Fibroblast of lung (primary cell): ENCODE measurements around the gene KCNG3. TPM values are rescaled to one million over a fixed set of nuclear protein-coding genes. Genes with fewer than 3 reads are reported as not detected.
A peak's percentile ranks its signal among the peaks of the same experiment; 100 is the strongest.

Experiments
- DNase-seq, 2 donors: peaks; one replicate each; pipeline versions ENCODE4 v3.0.0 to v3.0.0-alpha.2; 2010; ENCODE audit warnings: low read depth in 2 of 2
- H2AFZ ChIP-seq: 2 replicates; pipeline ENCODE4 v1.5.1; 2012; ENCODE audit warnings: low read length, control low read depth, inconsistent platforms
- H3K27ac ChIP-seq: 2 replicates; pipeline ENCODE4 v1.5.1; 2011; ENCODE audit warnings: low read length, control low read depth; ENCODE audit not compliant: insufficient read depth
- H3K27me3 ChIP-seq: 2 replicates; pipeline ENCODE4 v1.5.1; 2011; ENCODE audit warnings: mild to moderate bottlenecking, low read length; ENCODE audit not compliant: control insufficient read depth, insufficient read depth
- H3K36me3 ChIP-seq: 2 replicates; pipeline ENCODE4 v1.5.1; 2011; ENCODE audit warnings: low read length; ENCODE audit not compliant: control insufficient read depth, insufficient read depth
- H3K4me1 ChIP-seq: 2 replicates; pipeline ENCODE4 v1.5.1; 2011; ENCODE audit warnings: low read length; ENCODE audit not compliant: control insufficient read depth, insufficient read depth; ENCODE audit errors: extremely low read depth
- H3K4me2 ChIP-seq: 2 replicates; pipeline ENCODE4 v1.5.1; 2011; ENCODE audit warnings: low read length, control low read depth; ENCODE audit not compliant: insufficient read depth; ENCODE audit errors: extremely low read depth
- H3K4me3 ChIP-seq, 4 experiments: fragments of 200-600 bp in 1 of 4; sonication (generic) in 1 of 4; replicated peaks in 1 of 4; 2 replicates each; pipeline ENCODE4 v1.5.1; 2011 to 2016; ENCODE audit warnings: low read length in 4 of 4, low read depth in 3 of 4, mild to moderate bottlenecking in 3 of 4, control low read depth in 2 of 4, inconsistent platforms in 1 of 4, mixed read lengths in 1 of 4; ENCODE audit not compliant: insufficient read depth in 1 of 4; ENCODE audit errors: control extremely low read depth in 1 of 4
- H3K79me2 ChIP-seq: 2 replicates; pipeline ENCODE4 v1.5.1; 2012; ENCODE audit warnings: mild to moderate bottlenecking, low read length, inconsistent platforms; ENCODE audit not compliant: control insufficient read depth, insufficient read depth
- H3K9ac ChIP-seq: 2 replicates; pipeline ENCODE4 v1.5.1; 2011; ENCODE audit warnings: mild to moderate bottlenecking, low read length, control low read depth; ENCODE audit not compliant: insufficient read depth
- H3K9me3 ChIP-seq: 2 replicates; pipeline ENCODE4 v1.5.1; 2012; ENCODE audit warnings: low read depth, low read length; ENCODE audit not compliant: control insufficient read depth, insufficient read depth
- H4K20me1 ChIP-seq: 2 replicates; pipeline ENCODE4 v1.5.1; 2011; ENCODE audit warnings: low read length; ENCODE audit not compliant: control insufficient read depth, insufficient read depth; ENCODE audit errors: extremely low read depth
- CTCF ChIP-seq, 2 donors: IDR thresholded peaks in 1 of 2; conservative IDR thresholded peaks in 1 of 2; 1 replicate in 1 of 2; 2 replicates in 1 of 2; pipeline ENCODE4 v1.5.1; 2011 to 2012; ENCODE audit warnings: low read length in 2 of 2, control low read depth in 1 of 2, inconsistent platforms in 1 of 2, low read depth in 1 of 2, mild to moderate bottlenecking in 1 of 2
- EZH2 ChIP-seq: IDR thresholded peaks from 2 replicates; pipeline ENCODE4 v1.5.1; 2012; ENCODE audit warnings: low read length, control low read depth, mild to moderate bottlenecking; ENCODE audit errors: missing control alignments
- polyA plus RNA-seq, 2 donors: library from polyadenylated mRNA; depleted of rRNA in 1 of 2; stranded (reverse) in 1 of 2; unstranded in 1 of 2; fragments of >200 nt; gene quantifications; 2 replicates each; pipeline ENCODE4 v1.2.1, GENCODE V29; 2011 to 2012; ENCODE audit warnings: missing spikeins in 1 of 2
- total RNA-seq: library from RNA; depleted of rRNA; stranded (reverse); fragments of >200 nt; gene quantifications from 2 replicates; pipeline ENCODE4 v1.2.1, GENCODE V29; 2014

Gene KCNG3
- total and polyA plus RNA-seq, 2 donors (not counting 1 experiment from before 2014, with no cell fraction given), result 0.01 TPM; not detected in 1

- Histone ChIP-seq H4K20me1 (no peaks in the 10 kb centered on the region), H3K27me3 (peaks cover 28% of the 10 kb centered on the region), H3K4me1 (peaks cover 2% of the 10 kb centered on the region), H3K27ac (no peak overlapping the region), H3K9me3 (no peaks in the 10 kb centered on the region), H3K4me2 (no peak overlapping the region), H3K9ac (no peak overlapping the region), H3K36me3 (no peaks in the 10 kb centered on the region), H3K79me2 (no peaks in the 10 kb centered on the region), H2AFZ (no peak overlapping the region), H3K4me3 (peak overlapping the region in 1 of 4 experiments; percentile 63)
- TF ChIP-seq CTCF (conservative IDR thresholded peaks at IDR 0.05 in 1 of 2, IDR thresholded peaks at IDR 0.05 in 1 of 2; ENCODE audit: low read depth in 1 of 2, low read length in 2 of 2) (no peak), EZH2 (no peak)
- DNase-seq, result no peak
Measured at GRCh38 chr2:42495234-42495581, 1.4 kb upstream of the KCNG3 start.

GRCh38 chr2:42494355-42495233, 812 bp upstream of the KCNG3 start:
- Histone ChIP-seq H3K79me2 (no peaks in the 10 kb centered on the region), H3K27ac (no peak overlapping the region), H2AFZ (peak overlapping the region; percentile 65), H3K36me3 (no peaks in the 10 kb centered on the region), H3K9me3 (no peaks in the 10 kb centered on the region), H3K4me1 (peaks cover 2% of the 10 kb centered on the region), H3K27me3 (peaks cover 28% of the 10 kb centered on the region), H3K9ac (no peak overlapping the region), H3K4me2 (peak overlapping the region; percentile 92), H3K4me3 (peak overlapping the region; percentile 47 to 63 (median 54)), H4K20me1 (no peaks in the 10 kb centered on the region)
- DNase-seq, result peak; percentile 65 to 81
- TF ChIP-seq CTCF (conservative IDR thresholded peaks at IDR 0.05 in 1 of 2, IDR thresholded peaks at IDR 0.05 in 1 of 2; ENCODE audit: low read depth in 1 of 2, low read length in 2 of 2), result peak; percentile 83 to 93
- no peak for TF ChIP-seq EZH2

GRCh38 chr2:42492691-42493467, 903 bp downstream of the KCNG3 start:
- Histone ChIP-seq H3K4me2 (no peak overlapping the region), H3K27me3 (peaks cover 28% of the 10 kb centered on the region)
- peak in 1 of 2 donors; percentile 5 for DNase-seq

More at GRCh38 chr2:42492691-42493467, 903 bp downstream of the KCNG3 start:
- no peak overlapping the region for H3K4me3 ChIP-seq
- H3K4me1 ChIP-seq, result peaks cover 2% of the 10 kb centered on the region
- H2AFZ ChIP-seq, result no peak overlapping the region
- TF ChIP-seq EZH2 (peak; percentile 94), CTCF (conservative IDR thresholded peaks at IDR 0.05 in 1 of 2, IDR thresholded peaks at IDR 0.05 in 1 of 2; ENCODE audit: low read depth in 1 of 2, low read length in 2 of 2) (no peak)
- no peaks in the 10 kb centered on the region for H3K79me2 ChIP-seq
- H3K36me3 ChIP-seq, result no peaks in the 10 kb centered on the region
- H3K27ac ChIP-seq, result no peak overlapping the region
- H3K9ac ChIP-seq, result no peak overlapping the region
- no peaks in the 10 kb centered on the region for H4K20me1 ChIP-seq
- H3K9me3 ChIP-seq, result no peaks in the 10 kb centered on the region
